Activated naive CD8-positive, alpha-beta T cell (primary cell): ENCODE measurements around the gene ABCG2.

Experiments used
- H3K27ac Mint-ChIP-seq: one replicate; pipeline ENCODE4 v1.8.0; 2021; ENCODE audit warnings: mixed read lengths
- H3K27me3 Mint-ChIP-seq: one replicate; pipeline ENCODE4 v1.8.0; 2021; ENCODE audit warnings: mixed read lengths
- H3K36me3 Mint-ChIP-seq: one replicate; pipeline ENCODE4 v1.8.0; 2021; ENCODE audit warnings: mixed read lengths
- H3K4me1 Mint-ChIP-seq: one replicate; pipeline ENCODE4 v1.8.0; 2021; ENCODE audit warnings: low read depth, mixed read lengths
- H3K4me3 Mint-ChIP-seq: one replicate; pipeline ENCODE4 v1.8.0; 2021; ENCODE audit warnings: mild to moderate bottlenecking, mixed read lengths
- H3K9me3 Mint-ChIP-seq: one replicate; pipeline ENCODE4 v1.8.0; 2021; ENCODE audit warnings: low read depth, mixed read lengths

ABCG2 gene

GRCh38 chr4:88087004-88087403, 71.4 kb downstream of the ABCG2 start:
- Mint-ChIP-seq H3K36me3 (no peaks in the 10 kb centered on the region), H3K4me1 (no peaks in the 10 kb centered on the region), H3K27me3 (no peaks in the 10 kb centered on the region), H3K9me3 (no peaks in the 10 kb centered on the region), H3K27ac (no peak overlapping the region), H3K4me3 (no peak overlapping the region)

GRCh38 chr4:88080626-88081025, 77.8 kb downstream of the ABCG2 start:
- H3K27ac Mint-ChIP-seq, result no peak overlapping the region
- H3K4me3 Mint-ChIP-seq, result no peak overlapping the region
- H3K9me3 Mint-ChIP-seq, result no peaks in the 10 kb centered on the region
- no peaks in the 10 kb centered on the region for H3K4me1 Mint-ChIP-seq
- no peaks in the 10 kb centered on the region for H3K36me3 Mint-ChIP-seq
- no peaks in the 10 kb centered on the region for H3K27me3 Mint-ChIP-seq

- Mint-ChIP-seq H3K36me3 (peaks cover 11% of the 10 kb centered on the region), H3K9me3 (no peaks in the 10 kb centered on the region), H3K4me1 (no peaks in the 10 kb centered on the region), H3K27ac (no peak overlapping the region), H3K27me3 (no peaks in the 10 kb centered on the region), H3K4me3 (no peak overlapping the region)
Observed at GRCh38 chr4:88078579-88078978, 79.9 kb downstream of the ABCG2 start.

GRCh38 chr4:88077911-88078524, 80.4 kb downstream of the ABCG2 start:
- no peaks in the 10 kb centered on the region for H3K9me3 Mint-ChIP-seq
- H3K27ac Mint-ChIP-seq, result no peak overlapping the region
- H3K36me3 Mint-ChIP-seq, result peaks cover 11% of the 10 kb centered on the region

GRCh38 chr4:88075336-88075735, 83.1 kb downstream of the ABCG2 start:
- no peaks in the 10 kb centered on the region for H3K27me3 Mint-ChIP-seq
- peaks cover 25% of the 10 kb centered on the region for H3K36me3 Mint-ChIP-seq
- no peak overlapping the region for H3K27ac Mint-ChIP-seq
- no peaks in the 10 kb centered on the region for H3K4me1 Mint-ChIP-seq
- H3K9me3 Mint-ChIP-seq, result peaks cover 4% of the 10 kb centered on the region
- H3K4me3 Mint-ChIP-seq, result no peak overlapping the region

More at GRCh38 chr4:88077911-88078524, 80.4 kb downstream of the ABCG2 start:
- Mint-ChIP-seq H3K4me3 (no peak overlapping the region), H3K4me1 (no peaks in the 10 kb centered on the region), H3K27me3 (no peaks in the 10 kb centered on the region)

GRCh38 chr4:88070031-88070430, 88.4 kb downstream of the ABCG2 start:
- no peaks in the 10 kb centered on the region for H3K27me3 Mint-ChIP-seq
- H3K27ac Mint-ChIP-seq, result no peak overlapping the region

GRCh38 chr4:88064410-88064809, 94.0 kb downstream of the ABCG2 start:
- H3K4me3 Mint-ChIP-seq, result no peak overlapping the region
- no peaks in the 10 kb centered on the region for H3K27me3 Mint-ChIP-seq
- H3K36me3 Mint-ChIP-seq, result peaks cover 31% of the 10 kb centered on the region
- no peak overlapping the region for H3K27ac Mint-ChIP-seq
- no peaks in the 10 kb centered on the region for H3K4me1 Mint-ChIP-seq
- no peaks in the 10 kb centered on the region for H3K9me3 Mint-ChIP-seq

More at GRCh38 chr4:88070031-88070430, 88.4 kb downstream of the ABCG2 start:
- no peak overlapping the region for H3K4me3 Mint-ChIP-seq
- H3K36me3 Mint-ChIP-seq, result peaks cover 50% of the 10 kb centered on the region
- H3K9me3 Mint-ChIP-seq, result peaks cover 4% of the 10 kb centered on the region
- H3K4me1 Mint-ChIP-seq, result peaks cover 2% of the 10 kb centered on the region

- Mint-ChIP-seq H3K4me3 (no peak overlapping the region), H3K4me1 (no peaks in the 10 kb centered on the region), H3K27me3 (no peaks in the 10 kb centered on the region), H3K36me3 (peaks cover 29% of the 10 kb centered on the region), H3K27ac (no peak overlapping the region), H3K9me3 (no peaks in the 10 kb centered on the region)
Observed at GRCh38 chr4:88063634-88064296, 94.7 kb downstream of the ABCG2 start.

GRCh38 chr4:88062843-88063242, 95.6 kb downstream of the ABCG2 start:
- Mint-ChIP-seq H3K36me3 (peaks cover 25% of the 10 kb centered on the region), H3K27ac (no peak overlapping the region), H3K4me3 (no peak overlapping the region)

GRCh38 chr4:88062311-88062710, 96.1 kb downstream of the ABCG2 start:
- no peaks in the 10 kb centered on the region for H3K27me3 Mint-ChIP-seq
- H3K9me3 Mint-ChIP-seq, result no peaks in the 10 kb centered on the region
- no peak overlapping the region for H3K4me3 Mint-ChIP-seq
- H3K4me1 Mint-ChIP-seq, result no peaks in the 10 kb centered on the region
- H3K36me3 Mint-ChIP-seq, result peaks cover 20% of the 10 kb centered on the region
- H3K27ac Mint-ChIP-seq, result no peak overlapping the region

More at GRCh38 chr4:88062843-88063242, 95.6 kb downstream of the ABCG2 start:
- Mint-ChIP-seq H3K27me3 (no peaks in the 10 kb centered on the region), H3K9me3 (no peaks in the 10 kb centered on the region), H3K4me1 (no peaks in the 10 kb centered on the region)

GRCh38 chr4:88060431-88060830, 98.0 kb downstream of the ABCG2 start:
- Mint-ChIP-seq H3K4me3 (no peak overlapping the region), H3K4me1 (no peaks in the 10 kb centered on the region), H3K27ac (no peak overlapping the region), H3K9me3 (no peaks in the 10 kb centered on the region), H3K36me3 (peaks cover 13% of the 10 kb centered on the region), H3K27me3 (no peaks in the 10 kb centered on the region)

GRCh38 chr4:88059766-88060165, 98.7 kb downstream of the ABCG2 start:
- Mint-ChIP-seq H3K4me3 (no peak overlapping the region), H3K27me3 (no peaks in the 10 kb centered on the region), H3K27ac (no peak overlapping the region), H3K36me3 (peaks cover 10% of the 10 kb centered on the region), H3K4me1 (no peaks in the 10 kb centered on the region), H3K9me3 (no peaks in the 10 kb centered on the region)

- H3K36me3 Mint-ChIP-seq, result peaks cover 8% of the 10 kb centered on the region
- H3K27ac Mint-ChIP-seq, result no peak overlapping the region
- H3K4me1 Mint-ChIP-seq, result no peaks in the 10 kb centered on the region
- H3K27me3 Mint-ChIP-seq, result no peaks in the 10 kb centered on the region
- no peak overlapping the region for H3K4me3 Mint-ChIP-seq
- no peaks in the 10 kb centered on the region for H3K9me3 Mint-ChIP-seq
Observed at GRCh38 chr4:88058295-88058694, 100.1 kb downstream of the ABCG2 start.

GRCh38 chr4:88054901-88055300, 103.5 kb downstream of the ABCG2 start:
- peaks cover 8% of the 10 kb centered on the region for H3K36me3 Mint-ChIP-seq
- no peaks in the 10 kb centered on the region for H3K9me3 Mint-ChIP-seq
- H3K4me3 Mint-ChIP-seq, result no peak overlapping the region
- no peaks in the 10 kb centered on the region for H3K27me3 Mint-ChIP-seq
- no peak overlapping the region for H3K27ac Mint-ChIP-seq
- no peaks in the 10 kb centered on the region for H3K4me1 Mint-ChIP-seq

- no peaks in the 10 kb centered on the region for H3K27me3 Mint-ChIP-seq
- no peaks in the 10 kb centered on the region for H3K9me3 Mint-ChIP-seq
- H3K4me3 Mint-ChIP-seq, result no peak overlapping the region
- H3K4me1 Mint-ChIP-seq, result no peaks in the 10 kb centered on the region
- H3K27ac Mint-ChIP-seq, result no peak overlapping the region
- peaks cover 8% of the 10 kb centered on the region for H3K36me3 Mint-ChIP-seq
Observed at GRCh38 chr4:88054229-88054628, 104.2 kb downstream of the ABCG2 start.

- H3K4me1 Mint-ChIP-seq, result peaks cover 3% of the 10 kb centered on the region
- no peaks in the 10 kb centered on the region for H3K27me3 Mint-ChIP-seq
- H3K9me3 Mint-ChIP-seq, result no peaks in the 10 kb centered on the region
- no peak overlapping the region for H3K27ac Mint-ChIP-seq
- H3K4me3 Mint-ChIP-seq, result no peak overlapping the region
- H3K36me3 Mint-ChIP-seq, result peaks cover 20% of the 10 kb centered on the region
Observed at GRCh38 chr4:88045021-88045420, 113.4 kb downstream of the ABCG2 start.
